Stimulated activated CD4-positive, alpha-beta T cell treated with anti-CD3 and anti-CD28 coated beads, Interleukin-15, amount 100 ng/mL, for 24 hours (primary cell): ENCODE data around the gene UBE2C.

ENCODE experiments used
- DNase-seq: peaks from one replicate; pipeline ENCODE4 v3.0.0-alpha.2; 2020

The UBE2C gene

DNA sequence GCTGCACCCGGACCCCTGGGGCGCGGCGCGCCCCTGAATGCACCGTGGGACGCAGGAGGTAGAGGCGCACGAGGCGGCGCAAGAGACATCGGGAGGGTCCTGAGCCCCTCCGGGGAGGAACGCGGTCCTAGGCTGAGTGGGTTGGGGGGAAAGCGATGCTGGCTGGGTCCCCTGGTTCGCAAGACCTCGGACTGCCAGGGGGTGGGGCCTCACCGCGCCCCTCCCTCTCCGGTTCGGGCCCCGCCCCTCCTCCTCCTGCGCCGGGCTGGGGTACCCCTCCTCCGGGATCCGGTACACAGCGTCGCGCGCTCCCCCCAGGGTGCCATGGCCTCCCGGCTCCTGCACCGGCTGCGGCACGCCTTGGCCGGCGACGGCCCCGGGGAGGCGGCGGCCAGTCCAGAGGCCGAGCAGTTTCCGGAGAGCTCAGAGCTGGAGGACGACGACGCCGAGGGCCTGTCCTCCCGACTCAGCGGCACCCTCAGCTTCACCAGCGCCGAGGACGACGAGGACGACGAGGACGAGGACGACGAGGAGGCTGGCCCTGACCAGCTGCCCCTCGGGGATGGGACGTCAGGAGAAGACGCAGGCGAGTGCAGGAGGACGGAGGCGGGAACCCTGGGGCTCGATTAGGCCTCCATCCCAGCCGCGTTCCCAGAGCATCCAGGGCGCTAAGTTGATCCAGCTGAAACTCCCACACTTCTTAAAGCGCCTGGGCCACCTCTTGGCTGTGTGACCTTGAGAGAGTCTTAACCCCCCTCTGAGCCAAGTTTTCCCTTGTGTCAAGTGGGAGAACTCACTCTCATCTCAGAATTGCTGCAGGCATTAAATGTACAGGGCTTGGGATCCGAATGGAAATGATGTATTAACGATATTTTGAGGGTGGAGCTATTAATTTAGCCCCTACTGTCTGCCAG is 21.7 kb downstream of the UBE2C start:
- peak; percentile 62 for DNase-seq

DNA sequence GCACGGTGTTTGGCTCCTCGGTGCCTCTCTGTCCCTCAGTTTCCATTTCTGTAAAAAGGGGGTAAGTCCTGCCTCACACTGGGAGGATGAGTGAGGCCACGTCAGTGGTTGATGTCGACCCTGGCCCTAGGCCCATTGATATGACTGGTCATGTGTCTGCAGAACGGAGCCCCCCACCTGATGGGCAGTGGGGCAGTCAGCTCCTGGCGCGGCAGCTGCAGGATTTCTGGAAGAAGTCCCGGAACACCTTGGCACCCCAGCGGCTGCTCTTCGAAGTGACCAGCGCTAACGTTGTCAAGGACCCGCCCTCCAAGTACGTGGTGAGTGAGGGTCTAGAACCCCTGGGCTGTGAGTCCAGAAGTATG is 22.3 kb downstream of the UBE2C start:
- DNase-seq: no peak

DNA sequence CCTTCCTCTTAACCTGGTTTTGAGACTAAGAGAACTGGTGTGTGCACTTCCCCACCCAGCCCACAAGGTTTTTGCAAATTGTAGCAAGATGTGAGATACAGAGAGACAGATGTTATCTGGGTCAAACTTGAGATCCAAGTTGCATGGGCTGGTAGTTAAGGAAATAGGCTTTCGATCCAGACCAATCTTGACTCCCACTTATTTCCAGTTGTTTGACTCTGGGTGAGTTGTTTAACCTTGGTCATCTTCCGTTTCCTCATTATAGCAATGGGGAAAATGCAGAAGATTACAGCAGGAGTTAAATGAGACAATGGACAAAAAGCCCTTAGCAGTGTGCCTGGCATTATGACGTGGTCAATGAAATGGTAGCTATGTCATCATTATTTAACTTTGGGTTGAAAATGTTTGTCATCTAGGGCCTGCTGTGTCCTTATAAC is 22.9 kb downstream of the UBE2C start:
- DNase-seq: no peak

DNA sequence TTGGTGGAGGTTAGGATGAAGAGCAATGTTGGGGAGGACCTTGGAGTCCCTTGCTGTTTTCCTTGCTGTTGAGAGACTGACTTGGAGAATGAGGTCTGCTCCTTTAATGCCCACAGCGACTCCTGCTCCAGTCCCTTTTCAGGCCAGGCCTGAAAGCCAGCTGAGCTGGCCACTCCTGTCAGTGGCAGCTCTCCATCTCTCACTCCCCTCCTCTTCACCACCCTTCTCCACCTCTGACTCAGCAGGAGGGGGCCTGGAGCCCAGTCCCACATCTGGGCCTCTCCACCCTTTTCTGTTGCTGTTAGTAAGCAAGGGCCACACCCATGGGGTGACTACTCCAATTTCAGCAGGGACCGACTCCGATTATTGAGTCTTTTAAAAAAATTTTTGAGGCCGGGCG is 23.4 kb downstream of the UBE2C start:
- DNase-seq: no peak

DNA sequence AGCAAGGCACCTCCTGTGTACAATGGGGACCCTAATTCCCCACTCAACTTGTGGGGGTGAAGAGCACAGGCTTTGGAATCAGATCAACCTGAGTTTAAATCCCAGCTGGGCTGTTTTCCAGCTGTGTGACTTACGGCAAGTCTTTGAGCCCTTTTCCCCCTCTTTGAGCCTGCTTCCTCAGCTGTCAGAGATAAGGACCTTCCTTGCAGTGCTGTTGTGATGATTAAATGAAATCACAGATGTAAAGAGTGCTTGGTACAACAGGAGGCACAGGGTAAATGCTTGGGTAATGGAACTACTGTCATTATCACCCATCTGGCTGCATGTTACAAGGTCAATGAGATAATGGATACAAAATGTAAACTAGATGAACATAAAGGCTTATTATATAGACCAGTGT is 24.4 kb downstream of the UBE2C start:
- DNase-seq: no peak

DNA sequence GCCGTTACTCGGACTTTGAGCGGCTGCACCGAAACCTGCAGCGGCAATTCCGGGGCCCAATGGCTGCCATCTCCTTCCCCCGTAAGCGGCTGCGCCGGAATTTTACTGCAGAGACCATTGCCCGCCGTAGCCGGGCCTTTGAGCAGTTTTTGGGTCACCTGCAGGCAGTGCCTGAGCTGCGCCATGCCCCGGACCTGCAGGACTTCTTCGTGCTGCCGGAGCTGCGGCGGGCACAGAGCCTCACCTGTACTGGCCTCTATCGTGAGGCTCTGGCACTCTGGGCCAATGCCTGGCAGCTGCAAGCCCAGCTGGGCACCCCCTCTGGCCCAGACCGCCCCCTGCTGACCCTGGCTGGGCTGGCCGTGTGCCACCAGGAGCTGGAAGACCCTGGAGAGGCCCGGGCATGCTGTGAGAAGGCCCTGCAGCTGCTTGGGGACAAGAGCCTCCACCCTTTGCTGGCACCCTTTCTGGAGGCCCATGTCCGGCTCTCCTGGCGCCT is 28.3 kb downstream of the UBE2C start:
- no peak for DNase-seq

DNA sequence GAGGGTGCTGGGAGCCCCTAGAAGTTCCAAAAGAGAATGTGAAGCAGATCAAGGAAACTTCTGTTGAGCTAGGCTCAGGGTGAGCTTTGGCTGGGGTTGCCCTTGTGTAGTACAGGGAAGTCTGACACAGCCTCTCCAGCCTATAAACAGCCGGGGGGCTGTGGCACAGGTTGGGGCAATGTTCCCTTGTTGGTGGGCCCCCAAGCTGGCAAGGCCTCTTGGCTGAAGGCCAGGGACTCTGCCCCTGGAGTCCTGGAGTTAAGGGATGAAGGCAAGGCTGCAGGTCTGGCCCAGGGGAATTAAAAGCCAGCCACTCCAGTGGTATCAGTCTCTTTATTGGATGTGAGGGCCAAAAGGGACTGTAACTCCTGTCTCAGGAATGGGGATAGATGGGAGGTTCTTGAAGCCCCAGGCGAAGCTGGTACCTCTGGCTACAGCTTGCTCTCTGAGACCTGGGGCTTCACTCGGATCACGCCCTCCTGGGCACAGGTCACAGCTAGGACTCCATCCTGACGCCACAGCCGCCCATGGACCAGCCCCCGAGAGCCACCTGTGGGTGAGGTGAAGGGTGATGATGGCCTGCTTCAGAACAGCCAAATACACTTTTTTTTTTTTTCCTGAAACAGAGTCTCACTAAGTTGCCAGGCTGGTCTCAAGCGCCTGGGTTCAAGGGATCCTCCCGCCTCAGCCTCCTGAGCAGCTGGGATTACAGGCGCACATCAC is 29.1 kb downstream of the UBE2C start:
- no peak for DNase-seq

DNA sequence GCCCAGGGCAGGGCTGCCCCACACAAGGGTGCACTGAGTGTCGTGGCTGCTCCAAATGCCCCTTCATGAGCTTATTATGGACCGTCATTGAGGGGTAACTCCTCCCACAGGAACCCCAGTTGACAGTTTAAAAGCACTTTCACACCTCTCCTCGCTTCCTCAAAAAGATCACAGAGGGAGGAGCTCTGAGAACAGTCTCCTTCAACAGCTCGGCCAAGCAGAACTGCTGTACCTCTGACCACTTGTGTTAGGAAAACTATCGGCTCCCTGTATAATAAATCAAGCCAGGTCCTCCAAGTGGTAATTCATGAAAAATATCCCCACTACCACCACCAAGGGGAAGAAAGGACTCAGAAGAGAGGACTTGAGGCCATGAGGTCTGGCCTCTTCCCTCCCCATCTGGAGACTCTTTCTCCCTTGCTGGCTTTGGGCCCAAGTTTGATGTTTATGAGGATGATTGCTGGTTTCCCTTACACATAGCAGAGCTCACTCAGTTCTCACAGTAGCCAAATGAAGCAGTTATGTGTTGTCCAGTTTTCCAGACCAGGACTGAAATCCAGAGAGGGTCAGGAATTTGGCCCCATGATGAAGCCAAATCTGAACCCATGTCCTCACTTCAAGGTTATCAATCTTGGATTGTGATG is 29.8 kb downstream of the UBE2C start:
- no peak for DNase-seq

DNA sequence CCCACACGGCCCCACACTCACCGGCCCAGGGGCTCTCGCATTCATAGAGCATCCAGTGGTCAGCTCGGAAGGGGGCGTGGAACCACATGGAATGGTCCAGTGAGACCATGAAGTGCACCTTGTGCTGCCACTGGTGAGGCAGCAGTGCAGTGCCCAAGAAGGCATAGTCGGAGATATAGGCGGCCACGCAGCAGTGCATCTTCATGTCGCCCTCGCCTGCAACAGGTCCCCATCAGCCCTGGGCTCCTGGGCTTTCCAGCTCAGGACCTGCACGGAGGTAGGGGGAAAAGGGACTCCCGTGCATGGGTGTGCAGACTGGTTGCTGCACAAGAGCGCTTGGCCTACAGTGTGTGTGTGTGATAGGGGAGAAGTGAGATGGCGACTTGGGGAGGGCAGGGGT is 31.1 kb downstream of the UBE2C start:
- no peak for DNase-seq

DNA sequence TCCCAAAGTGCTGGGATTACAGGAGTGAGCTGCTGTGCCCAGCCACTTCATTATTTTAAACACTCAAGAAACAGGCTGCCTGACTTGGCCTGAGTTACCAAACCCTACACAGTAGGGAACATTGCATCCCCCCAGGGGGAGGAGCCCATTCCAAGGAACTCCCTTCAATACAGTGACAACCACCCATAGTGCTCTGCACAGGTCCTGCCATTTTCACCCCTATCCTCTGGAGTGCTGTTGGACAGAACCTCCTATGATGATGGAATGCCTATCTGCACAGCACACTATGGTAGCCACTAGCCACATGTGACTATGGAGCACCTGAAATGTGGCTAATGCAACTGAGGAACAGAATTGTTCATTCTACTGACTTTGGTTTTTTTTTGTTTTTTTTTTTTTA is 33.0 kb downstream of the UBE2C start:
- no peak for DNase-seq

DNA sequence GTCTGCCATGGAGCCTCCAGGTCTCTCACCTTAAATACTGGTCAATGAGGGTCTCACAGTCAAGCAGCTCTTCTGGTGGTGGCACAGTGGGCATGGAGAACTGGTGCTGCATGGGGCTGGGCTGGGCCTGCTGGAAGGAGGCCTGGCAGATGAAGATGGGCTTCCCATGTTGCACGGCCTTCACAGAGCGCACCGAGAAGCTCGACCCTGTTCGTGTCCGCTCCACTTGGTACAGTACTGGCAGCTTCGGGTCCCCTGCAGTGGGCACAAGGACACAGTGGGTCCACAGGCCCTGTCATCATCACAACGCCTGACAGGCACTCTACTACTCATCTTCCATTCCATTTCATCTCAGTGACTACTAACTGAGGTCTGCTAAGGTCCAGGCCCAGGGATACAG is 36.0 kb downstream of the UBE2C start:
- no peak for DNase-seq

DNA sequence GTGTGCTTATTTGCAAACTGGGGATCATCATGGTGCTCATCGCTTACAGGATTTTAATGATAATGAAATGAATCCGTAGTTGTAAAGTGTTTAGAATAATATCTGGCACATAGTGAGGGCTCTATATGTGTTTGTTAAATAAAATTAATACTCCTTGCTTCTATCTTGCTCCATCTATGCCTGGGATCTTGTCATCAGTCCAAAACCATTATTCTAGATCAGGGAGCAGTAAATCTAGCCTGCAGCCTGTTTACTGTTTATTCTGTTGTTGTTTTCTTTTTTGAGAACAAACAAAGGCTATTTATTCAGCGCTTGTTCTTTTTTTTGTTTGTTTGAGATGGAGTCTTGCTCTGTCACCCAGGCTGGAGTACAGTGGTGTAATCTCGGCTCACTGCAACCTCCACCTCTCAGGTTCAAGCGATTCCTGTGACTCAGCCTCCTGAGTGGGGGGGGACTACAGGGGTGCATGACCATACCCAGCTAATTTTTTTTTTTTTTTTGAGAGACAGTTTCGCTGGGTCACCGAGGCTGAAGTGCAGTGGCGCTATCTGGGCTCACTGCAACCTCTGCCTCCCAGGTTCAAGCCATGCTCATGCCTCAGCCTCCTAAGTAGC is 36.6 kb downstream of the UBE2C start:
- no peak for DNase-seq

DNA sequence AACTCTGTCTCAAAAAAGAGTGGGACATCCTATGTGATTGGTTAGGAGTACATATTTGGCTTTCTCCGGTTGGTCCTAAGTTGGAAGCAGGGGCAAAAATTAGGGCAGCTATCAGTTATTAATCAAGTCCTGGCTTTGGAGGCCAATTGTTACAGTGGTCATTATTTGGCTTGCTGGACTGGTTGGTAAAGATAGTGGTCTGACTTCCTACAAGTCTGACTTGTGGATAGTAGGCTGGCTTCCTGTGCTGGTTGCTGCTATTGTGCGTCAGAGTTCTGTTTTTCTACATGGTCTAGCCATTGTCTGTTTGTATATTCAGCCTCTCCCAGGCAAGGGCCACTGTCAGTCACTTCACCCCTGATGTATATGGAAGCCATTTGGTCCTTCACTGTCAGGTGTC is 37.8 kb downstream of the UBE2C start:
- DNase-seq: no peak

DNA sequence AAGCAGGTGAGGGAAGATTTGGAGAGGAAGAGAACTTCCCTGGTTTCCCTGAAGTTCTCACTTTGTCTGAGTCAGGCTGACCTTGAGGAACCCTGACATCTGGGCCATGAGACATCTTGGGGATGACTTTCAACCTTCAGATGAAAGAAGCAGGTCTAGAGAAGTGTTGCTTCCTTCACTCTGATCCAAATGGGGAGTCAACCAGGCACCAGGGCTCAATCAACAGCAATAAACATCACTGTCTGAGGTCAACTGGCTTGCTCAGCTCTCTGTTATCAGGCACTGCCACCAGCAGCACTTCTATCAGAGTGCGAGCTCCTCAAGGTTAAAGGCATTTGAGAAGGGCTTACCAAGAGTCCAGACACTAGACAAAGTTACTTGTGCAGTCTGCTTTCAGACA is 38.5 kb downstream of the UBE2C start:
- DNase-seq: no peak

DNA sequence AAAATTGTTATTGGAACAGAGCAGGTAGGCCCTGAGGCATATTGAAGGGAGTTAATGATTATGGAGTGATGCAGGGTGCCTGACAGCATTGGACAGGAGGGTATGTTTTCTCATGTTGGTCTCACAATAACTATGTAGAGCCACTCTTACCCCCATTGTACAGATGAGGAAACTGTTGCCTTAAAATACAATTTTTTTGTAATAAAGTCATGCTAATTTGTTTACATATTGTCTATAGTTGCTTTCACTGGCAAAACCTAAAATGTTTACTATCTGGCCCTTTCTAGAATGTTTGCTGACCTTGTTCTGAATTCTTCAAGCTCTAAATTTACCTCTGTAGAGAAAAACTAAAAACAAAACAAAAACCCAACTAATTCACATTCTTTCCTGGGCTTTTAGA is 39.1 kb downstream of the UBE2C start:
- DNase-seq: no peak

DNA sequence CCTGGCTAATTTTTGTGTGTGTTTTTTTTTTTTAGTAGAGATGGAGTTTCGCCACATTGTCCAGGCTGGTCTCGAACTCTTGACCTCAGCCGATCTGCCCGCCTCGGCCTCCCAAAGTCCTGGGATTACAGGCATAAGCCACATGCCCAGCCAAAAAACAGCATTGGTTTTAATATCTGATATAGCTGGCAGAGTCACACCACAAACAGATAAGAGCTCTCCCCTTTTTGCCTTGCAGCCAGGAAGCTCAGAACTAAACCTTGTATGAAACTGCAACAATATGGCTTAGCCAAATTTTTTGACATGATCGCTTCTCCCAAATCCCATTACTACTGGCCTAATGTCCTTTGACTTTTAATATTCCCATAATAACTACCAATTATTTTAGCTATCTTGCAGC is 39.9 kb downstream of the UBE2C start:
- DNase-seq: no peak

DNA sequence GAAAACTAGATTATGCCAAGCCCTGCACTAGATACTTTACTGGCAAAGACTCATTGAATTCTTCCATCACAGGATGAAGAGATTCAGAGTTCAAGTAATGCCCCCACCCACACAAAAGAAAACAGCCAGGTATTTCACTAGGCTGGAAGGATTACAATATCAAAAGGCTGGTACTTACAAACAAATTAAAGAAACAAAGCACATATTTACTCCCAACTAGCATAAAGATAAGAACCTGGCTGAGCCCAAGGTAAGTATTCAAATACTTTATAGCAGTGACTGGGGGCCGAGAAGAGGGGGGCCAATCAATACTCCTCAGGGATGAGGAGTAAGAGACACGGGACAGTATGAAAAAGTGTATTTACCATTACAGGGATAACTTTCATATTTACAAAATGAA is 41.0 kb downstream of the UBE2C start:
- DNase-seq: no peak

DNA sequence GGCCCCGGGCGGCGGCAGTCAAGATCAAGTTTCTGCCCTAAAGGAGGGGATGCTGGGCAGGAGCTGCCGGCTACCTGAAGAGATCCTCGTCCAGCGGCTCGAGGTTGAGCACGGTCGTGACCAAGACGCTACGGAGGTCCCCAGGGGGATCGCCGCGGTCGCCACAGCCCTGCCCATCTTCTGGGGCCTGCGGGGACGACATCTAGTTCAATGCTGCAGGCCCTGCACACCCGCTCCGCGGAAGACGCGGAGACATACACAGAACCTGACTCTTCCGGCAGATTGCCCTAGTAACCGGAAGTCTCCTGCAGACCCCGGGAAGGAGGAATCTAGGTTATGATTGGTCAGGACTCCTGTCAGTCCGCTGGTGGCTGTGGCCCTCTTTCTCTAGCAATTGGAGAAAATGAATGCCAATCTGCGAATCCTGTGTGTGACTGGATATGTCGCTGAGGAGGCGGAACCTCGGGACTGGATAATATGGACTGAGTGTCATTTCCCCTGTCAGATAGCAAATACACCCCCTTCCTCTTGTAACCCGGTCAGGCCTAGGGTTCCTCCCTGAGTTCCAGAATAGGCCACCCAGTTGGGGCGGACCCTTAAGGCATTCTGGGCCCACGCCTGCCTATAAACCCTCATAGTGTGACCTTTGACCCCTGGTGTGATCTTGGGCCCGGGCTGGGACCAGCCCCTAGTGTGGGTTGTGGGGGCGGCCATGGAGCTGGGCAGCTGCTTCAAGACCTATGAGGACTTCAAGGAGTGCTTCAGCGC is 44.9 kb downstream of the UBE2C start, which contains the start of the genes ACOT8 and ZSWIM3:
ACOT8 (minus strand) TSS at position 279 of the 768 bp plus-strand sequence; CDS start at position 202, 77 bp downstream.
ZSWIM3 (plus strand) TSS at position 501 of the 768 bp plus-strand sequence; CDS start at position 713, 212 bp downstream.
- peak; percentile 94 for DNase-seq

DNA sequence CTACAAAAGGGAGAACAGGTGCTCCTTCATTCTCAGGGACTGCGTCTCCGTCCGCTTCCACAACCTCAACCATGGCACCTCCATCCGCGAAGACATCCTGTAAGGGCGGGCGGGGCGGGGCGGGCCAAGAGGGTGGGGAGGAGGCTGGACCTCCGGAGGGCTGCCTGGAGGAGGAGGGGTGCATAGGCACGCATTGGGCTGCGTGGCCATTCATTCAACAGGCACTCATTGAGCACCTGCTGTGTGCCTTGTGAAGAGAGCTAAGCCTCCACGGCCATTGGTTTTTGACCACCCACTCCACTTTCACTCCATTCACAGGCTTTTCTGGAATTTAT is 45.4 kb downstream of the UBE2C start:
- peak; percentile 65 for DNase-seq

DNA sequence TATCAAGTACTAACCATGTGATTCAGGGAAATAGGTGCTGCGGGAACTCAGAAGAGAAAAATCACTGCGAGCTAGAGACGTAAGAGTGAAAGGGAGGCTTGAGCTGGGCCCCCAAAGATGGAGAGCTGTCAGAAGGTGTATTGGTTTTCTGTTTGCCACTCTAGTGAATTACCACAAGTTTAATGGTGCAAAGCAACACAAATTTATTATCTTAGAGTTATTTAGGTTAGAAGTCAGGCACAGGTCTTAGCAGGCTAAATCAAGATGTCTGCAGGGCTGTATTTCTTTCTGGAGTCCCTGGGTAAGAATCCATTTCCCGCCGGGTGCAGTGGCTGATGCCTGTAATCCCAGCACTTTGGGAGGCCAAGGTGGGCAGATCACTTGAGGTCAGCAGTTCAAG is 47.5 kb downstream of the UBE2C start:
- DNase-seq: no peak

DNA sequence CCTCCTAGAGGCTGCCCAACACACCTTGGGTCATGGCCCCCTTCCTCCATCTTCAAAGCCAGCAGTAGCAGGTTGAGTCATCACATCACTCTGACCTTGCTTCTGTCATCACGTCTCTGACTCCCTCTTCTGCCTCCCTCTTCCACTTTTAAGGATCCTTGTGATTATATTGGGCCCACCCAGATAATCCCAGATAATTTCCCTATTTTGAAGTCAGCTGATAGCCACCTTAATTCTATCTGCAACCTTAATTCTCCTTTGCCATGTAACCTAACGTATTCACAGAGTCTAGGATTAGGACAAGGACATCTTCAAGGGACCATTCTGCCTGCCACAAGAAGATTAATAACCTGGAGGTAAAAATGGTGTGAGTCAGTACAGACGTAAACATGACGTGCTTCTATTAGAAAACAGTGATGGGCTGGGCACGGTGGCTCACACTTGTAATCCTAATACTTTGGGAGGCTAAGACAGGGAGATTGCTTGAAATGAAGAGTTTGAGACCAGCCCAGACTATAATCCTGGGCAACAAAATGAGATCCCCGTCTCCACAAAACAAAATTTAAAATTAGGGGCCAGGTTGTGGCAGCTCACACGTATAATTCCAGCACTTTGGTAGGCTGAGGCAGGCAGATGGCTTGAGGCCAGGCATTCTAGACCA is 48.2 kb downstream of the UBE2C start:
- DNase-seq: no peak
